Naive B cell (primary cell): Measurements from ENCODE around the gene ACADL. TPM values are rescaled to one million over a fixed set of nuclear protein-coding genes. Genes with fewer than 3 reads are reported as not detected.

Experiments
- polyA plus RNA-seq, 6 donors: library from polyadenylated mRNA; unstranded; fragments of 300-500 nt; fragmentation: Illumina TruSeq; gene quantifications; one replicate each; pipeline ENCODE4 v1.2.3, GENCODE V29; 2021; ENCODE audit warnings: low read depth in 6 of 6

Gene ACADL
- polyA plus RNA-seq, 6 donors from 2014 or later, result not detected

Other genes starting within 250 kb of the ACADL start
- 10 to 100 TPM; 15.9 to 24.0 (median 19.5) TPM for gene RPE, start 222.8 kb downstream of the ACADL start, polyA plus RNA-seq
- 1 to 10 TPM in 5 of 6 donors, under 1 TPM in 1; 0.52 to 3.2 (median 2.4) TPM for gene KANSL1L, start 54.0 kb downstream of the ACADL start, polyA plus RNA-seq
- not detected for gene MYL1, start 89.7 kb upstream of the ACADL start, polyA plus RNA-seq